Mucosa of descending colon (tissue), 3 donors: ENCODE results near the gene ANO2. TPM values are rescaled to one million over a fixed set of nuclear protein-coding genes. Genes with fewer than 3 reads are reported as not detected.

Experiments used
- ATAC-seq: fragments of 200-7000 bp; cut with Tn5 transposase; one replicate; pipeline ENCODE4 v1.9.1; 2020; ENCODE audit warnings: mild to moderate bottlenecking, moderate library complexity
- DNase-seq, 3 donors: peaks; one replicate each; pipeline ENCODE4 v3.0.0-alpha.2; 2020
- H3K36me3 ChIP-seq: fragments of 200-600 bp; one replicate; pipeline ENCODE4 v1.8.0; 2021; ENCODE audit warnings: low read depth, mild to moderate bottlenecking
- H3K4me1 ChIP-seq: fragments of 200-600 bp; one replicate; pipeline ENCODE4 v1.8.0; 2021; ENCODE audit warnings: low read depth, mild to moderate bottlenecking
- H3K4me3 ChIP-seq: fragments of 200-600 bp; one replicate; pipeline ENCODE4 v1.8.0; 2021; ENCODE audit warnings: mild to moderate bottlenecking
- H3K9me3 ChIP-seq: fragments of 200-600 bp; one replicate; pipeline ENCODE4 v1.8.0; 2021; ENCODE audit warnings: mild to moderate bottlenecking
- intact Hi-C, 2 donors: fragments of 100-400 bp; cut with DNase I in 1 of 2; cut with micrococcal nuclease in 1 of 2; formaldehyde crosslinking; loops; one replicate each; pipeline versions ENCODE4 v1.11.0 to v1.11.1; 2022; cut with DNase I, micrococcal nuclease
- total RNA-seq, 3 donors: library from RNA; stranded (reverse); fragmentation: NEBNext Ultra II Directional in 2 of 3; extraction: Animal tissue kit (Norgen Biotek cat#: 25700) in 2 of 3; gene quantifications; one replicate each; pipeline versions ENCODE4 v1.2.1 to v1.2.4, GENCODE V29; 2021 to 2023
- TF ChIP-seq, protein P1 (sequence below): fragments of 200-600 bp; IDR thresholded peaks from one replicate; pipeline ENCODE4 v1.8.0; 2022; ENCODE audit warnings: antibody characterized with exemption, mild to moderate bottlenecking
- donor health status: DM: no; HTN: no; CAD: no; lungs with moderate emphysema.
- donor health status: DM: no; HTN: no; CAD: no.
- donor health status: DM: no; HTN: yes; CAD: no.

Gene ANO2
- total RNA-seq, 3 donors from 2014 or later = 0.58 to 5.1 (median 3.1) TPM

- TF ChIP-seq, protein P1, sequence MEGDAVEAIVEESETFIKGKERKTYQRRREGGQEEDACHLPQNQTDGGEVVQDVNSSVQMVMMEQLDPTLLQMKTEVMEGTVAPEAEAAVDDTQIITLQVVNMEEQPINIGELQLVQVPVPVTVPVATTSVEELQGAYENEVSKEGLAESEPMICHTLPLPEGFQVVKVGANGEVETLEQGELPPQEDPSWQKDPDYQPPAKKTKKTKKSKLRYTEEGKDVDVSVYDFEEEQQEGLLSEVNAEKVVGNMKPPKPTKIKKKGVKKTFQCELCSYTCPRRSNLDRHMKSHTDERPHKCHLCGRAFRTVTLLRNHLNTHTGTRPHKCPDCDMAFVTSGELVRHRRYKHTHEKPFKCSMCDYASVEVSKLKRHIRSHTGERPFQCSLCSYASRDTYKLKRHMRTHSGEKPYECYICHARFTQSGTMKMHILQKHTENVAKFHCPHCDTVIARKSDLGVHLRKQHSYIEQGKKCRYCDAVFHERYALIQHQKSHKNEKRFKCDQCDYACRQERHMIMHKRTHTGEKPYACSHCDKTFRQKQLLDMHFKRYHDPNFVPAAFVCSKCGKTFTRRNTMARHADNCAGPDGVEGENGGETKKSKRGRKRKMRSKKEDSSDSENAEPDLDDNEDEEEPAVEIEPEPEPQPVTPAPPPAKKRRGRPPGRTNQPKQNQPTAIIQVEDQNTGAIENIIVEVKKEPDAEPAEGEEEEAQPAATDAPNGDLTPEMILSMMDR = no peak
- H3K4me1 ChIP-seq = no peaks in the 10 kb centered on the region
- H3K36me3 ChIP-seq = no peaks in the 10 kb centered on the region
- intact Hi-C loops = no loop called here
- H3K9me3 ChIP-seq = no peaks in the 10 kb centered on the region
- ATAC-seq = no peak
- H3K4me3 ChIP-seq = no peak overlapping the region
- no peak for DNase-seq
Measured at GRCh38 chr12:5535541-5535940, 409.5 kb downstream of the ANO2 start.

GRCh38 chr12:5534426-5535199 is 410.4 kb downstream of the ANO2 start:
- H3K9me3 ChIP-seq = no peaks in the 10 kb centered on the region
- H3K4me3 ChIP-seq = no peak overlapping the region
- intact Hi-C loops = no loop called here
- DNase-seq (no peak), ATAC-seq (no peak)
- H3K36me3 ChIP-seq = no peaks in the 10 kb centered on the region
- H3K4me1 ChIP-seq = no peaks in the 10 kb centered on the region
- TF ChIP-seq, protein P1 = no peak

- DNase-seq = no peak
- TF ChIP-seq, protein P1 = no peak
- Histone ChIP-seq H3K4me3 (no peak overlapping the region), H3K36me3 (no peaks in the 10 kb centered on the region), H3K4me1 (no peaks in the 10 kb centered on the region), H3K9me3 (no peaks in the 10 kb centered on the region)
- intact Hi-C loops = no loop called here
- ATAC-seq = no peak
Measured at GRCh38 chr12:5533368-5533767, 411.7 kb downstream of the ANO2 start.

GRCh38 chr12:5525783-5526367 is 419.2 kb downstream of the ANO2 start:
- H3K4me3 ChIP-seq = no peak overlapping the region
- ATAC-seq (no peak), DNase-seq (no peak)
- H3K36me3 ChIP-seq = no peaks in the 10 kb centered on the region
- H3K9me3 ChIP-seq = no peaks in the 10 kb centered on the region
- no peaks in the 10 kb centered on the region for H3K4me1 ChIP-seq
- intact Hi-C loops = no loop called here
- TF ChIP-seq, protein P1 = no peak

DNA sequence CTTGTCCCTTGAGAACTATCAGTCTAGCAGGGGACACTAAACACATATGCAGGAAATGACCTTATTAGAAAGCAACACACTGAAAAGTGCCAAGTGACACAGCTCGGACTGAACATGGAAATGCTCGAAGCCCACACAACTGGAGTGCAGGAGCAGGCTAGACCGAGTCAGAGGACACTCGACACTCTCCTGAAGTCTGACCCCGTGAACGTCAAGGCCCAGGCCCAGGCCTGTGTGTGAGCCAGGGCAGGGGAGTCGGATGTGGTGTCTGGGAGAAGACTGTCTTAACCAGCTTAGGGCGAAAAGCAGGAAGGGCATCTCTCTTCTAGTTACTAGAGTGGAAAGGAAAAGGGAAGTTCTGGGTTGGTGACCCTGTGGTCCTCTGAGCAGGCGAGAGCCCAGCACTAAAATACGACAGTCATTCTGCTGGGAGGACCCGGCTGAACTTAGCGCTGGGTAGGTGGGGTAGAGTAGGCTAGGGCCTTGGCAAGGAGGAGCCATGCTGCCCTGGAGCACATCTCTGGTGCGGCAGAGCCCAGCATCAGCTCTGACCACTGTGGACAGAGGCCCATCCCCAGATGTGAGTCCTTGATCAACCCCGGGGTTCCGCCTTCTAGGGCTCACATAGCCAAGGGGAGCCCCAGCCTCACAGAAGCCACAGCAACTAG is 420.2 kb downstream of the ANO2 start:
- Histone ChIP-seq H3K36me3 (no peaks in the 10 kb centered on the region), H3K4me1 (no peaks in the 10 kb centered on the region), H3K9me3 (no peaks in the 10 kb centered on the region), H3K4me3 (no peak overlapping the region)
- ATAC-seq = no peak
- no peak for DNase-seq
- intact Hi-C loops = no loop called here
- TF ChIP-seq, protein P1 = no peak
